BE2C (cell line): ENCODE measurements around the gene TUBB4A.
A peak's percentile ranks its signal among the peaks of the same experiment; 100 is the strongest.
"Not testable (repeated sequence)": the region's sequence is repeated elsewhere in the genome, so short reads cannot be mapped to it uniquely, and the experiment has no call there.

Experiments used
- DNase-seq: peaks from one replicate; pipeline ENCODE4 v3.0.0-alpha.2; 2020
- H3K27me3 ChIP-seq: fragments of 250-450 bp; sonication (Bioruptor Pico); 2 replicates; pipeline ENCODE4 v1.5.1; 2020; ENCODE audit warnings: mild to moderate bottlenecking
- H3K36me3 ChIP-seq: fragments of 250-450 bp; sonication (Bioruptor Pico); 2 replicates; pipeline ENCODE4 v1.5.1; 2020; ENCODE audit warnings: mild to moderate bottlenecking
- H3K4me1 ChIP-seq: fragments of 250-450 bp; sonication (Bioruptor Pico); 2 replicates; pipeline ENCODE4 v1.5.1; 2020
- H3K4me3 ChIP-seq: 2 replicates; pipeline ENCODE4 v1.5.1; 2011; ENCODE audit warnings: low read depth, low read length
- H3K9me3 ChIP-seq: fragments of 250-450 bp; sonication (Bioruptor Pico); 2 replicates; pipeline ENCODE4 v1.5.1; 2020
- CTCF ChIP-seq: IDR thresholded peaks from 2 replicates; pipeline ENCODE4 v1.5.1; 2012; ENCODE audit warnings: mild to moderate bottlenecking, low read depth, low read length

TUBB4A gene

GRCh38 chr19:6514089-6514488, 12.0 kb upstream of the TUBB4A start:
- Histone ChIP-seq H3K9me3 (no peaks in the 10 kb centered on the region), H3K4me1 (no peaks in the 10 kb centered on the region), H3K36me3 (no peaks in the 10 kb centered on the region), H3K4me3 (no peak overlapping the region), H3K27me3 (no peaks in the 10 kb centered on the region)
- DNase-seq = no peak
- no peak for TF ChIP-seq CTCF

- Histone ChIP-seq H3K4me1 (no peaks in the 10 kb centered on the region), H3K36me3 (no peaks in the 10 kb centered on the region), H3K9me3 (no peaks in the 10 kb centered on the region), H3K4me3 (no peak overlapping the region), H3K27me3 (no peaks in the 10 kb centered on the region)
- DNase-seq = no peak
- no peak for TF ChIP-seq CTCF
Measured at GRCh38 chr19:6510618-6511017, 8.5 kb upstream of the TUBB4A start.

- no peaks in the 10 kb centered on the region for H3K4me1 ChIP-seq
- no peaks in the 10 kb centered on the region for H3K27me3 ChIP-seq
- H3K9me3 ChIP-seq = no peaks in the 10 kb centered on the region
- no peak overlapping the region for H3K4me3 ChIP-seq
- no peak for DNase-seq
- no peaks in the 10 kb centered on the region for H3K36me3 ChIP-seq
- TF ChIP-seq CTCF = no peak
Measured at GRCh38 chr19:6509118-6509971, 7.2 kb upstream of the TUBB4A start.

GRCh38 chr19:6508028-6508771, 6.1 kb upstream of the TUBB4A start:
- H3K4me1 ChIP-seq, H3K4me3 ChIP-seq, H3K9me3 ChIP-seq, H3K36me3 ChIP-seq, H3K27me3 ChIP-seq, DNase-seq: not testable (repeated sequence)

GRCh38 chr19:6503407-6504201, 1.5 kb upstream of the TUBB4A start:
- peaks cover 9% of the 10 kb centered on the region for H3K27me3 ChIP-seq
- no peak for TF ChIP-seq CTCF
- no peaks in the 10 kb centered on the region for H3K4me1 ChIP-seq
- DNase-seq = no peak
- no peaks in the 10 kb centered on the region for H3K36me3 ChIP-seq
- H3K9me3 ChIP-seq = no peaks in the 10 kb centered on the region
- no peak overlapping the region for H3K4me3 ChIP-seq

- H3K4me1 ChIP-seq = no peaks in the 10 kb centered on the region
- no peak for DNase-seq
- H3K36me3 ChIP-seq = no peaks in the 10 kb centered on the region
- no peaks in the 10 kb centered on the region for H3K9me3 ChIP-seq
- no peak for TF ChIP-seq CTCF
- peak overlapping the region; percentile 35 for H3K4me3 ChIP-seq
- H3K27me3 ChIP-seq = peaks cover 9% of the 10 kb centered on the region
Measured at GRCh38 chr19:6500837-6501739, 1.0 kb downstream of the TUBB4A start.
